Activated naive CD4-positive, alpha-beta T cell treated with anti-CD3 and anti-CD28 coated beads, Interleukin-2, amount 10 ng/mL, durations not matched to agents 7 days and 5 days (primary cell): ENCODE measurements around the gene SLC7A8.

Experiments used
- CTCF ChIA-PET: fragments of 350-600 bp; sonication (Branson Sonifier 250); formaldehyde crosslinking; loops from one replicate; lab custom pipeline; 2021; ENCODE audit warnings: antibody characterized with exemption; lab: Charles Lee
- DNase-seq: peaks from one replicate; pipeline ENCODE4 v3.0.0-alpha.2; 2020
- H3K27ac Mint-ChIP-seq: one replicate; pipeline ENCODE4 v1.8.0; 2021; ENCODE audit warnings: mild to moderate bottlenecking, moderate library complexity, mixed read lengths
- H3K27me3 Mint-ChIP-seq: one replicate; pipeline ENCODE4 v1.8.0; 2021; ENCODE audit warnings: mild to moderate bottlenecking, mixed read lengths
- H3K36me3 Mint-ChIP-seq: one replicate; pipeline ENCODE4 v1.8.0; 2021; ENCODE audit warnings: mixed read lengths
- H3K4me1 Mint-ChIP-seq: one replicate; pipeline ENCODE4 v1.8.0; 2021; ENCODE audit warnings: mixed read lengths
- H3K4me3 Mint-ChIP-seq: one replicate; pipeline ENCODE4 v1.8.0; 2021; ENCODE audit warnings: mild to moderate bottlenecking, moderate library complexity, mixed read lengths
- H3K9me3 Mint-ChIP-seq: one replicate; pipeline ENCODE4 v1.8.0; 2021; ENCODE audit warnings: mixed read lengths

Gene SLC7A8

GRCh38 chr14:23093526-23093925 is 89.9 kb downstream of the SLC7A8 start:
- CTCF ChIA-PET, result interaction anchor here (2.6 kb wide), 1 partner anchor 16 kb away, joined by 26 read pairs; no protein-coding TSS in a partner anchor
- H3K27ac Mint-ChIP-seq, result no peak overlapping the region
- H3K9me3 Mint-ChIP-seq, result no peaks in the 10 kb centered on the region
- no peaks in the 10 kb centered on the region for H3K27me3 Mint-ChIP-seq
- peaks cover 30% of the 10 kb centered on the region for H3K4me1 Mint-ChIP-seq
- peaks cover 43% of the 10 kb centered on the region for H3K36me3 Mint-ChIP-seq
- H3K4me3 Mint-ChIP-seq, result no peak overlapping the region
- no peak for DNase-seq

DNA sequence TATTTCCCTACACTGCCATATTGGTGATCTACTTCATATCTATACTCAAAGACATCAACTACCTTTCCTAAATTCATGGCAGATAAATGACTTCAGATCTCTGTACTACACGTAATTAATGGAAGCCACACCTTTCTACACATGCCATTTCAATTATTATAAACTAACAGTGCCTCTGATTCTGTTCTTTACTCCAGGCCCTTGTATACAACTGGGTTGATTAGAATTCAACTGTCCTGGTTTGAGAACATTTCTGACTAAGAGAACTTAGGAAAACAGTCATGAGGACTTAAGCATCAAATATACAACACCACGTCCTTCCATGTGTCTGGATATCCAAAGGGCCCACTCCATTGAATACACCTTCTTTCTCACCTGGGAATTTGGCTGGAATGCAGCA is 90.4 kb downstream of the SLC7A8 start:
- H3K9me3 Mint-ChIP-seq, result no peaks in the 10 kb centered on the region
- no peak overlapping the region for H3K4me3 Mint-ChIP-seq
- peaks cover 43% of the 10 kb centered on the region for H3K36me3 Mint-ChIP-seq
- CTCF ChIA-PET, result interaction anchor here (1.3 to 4.6 kb wide), 3 partner anchors 16 to 119 kb away, joined by 3 to 23 read pairs (median 10); no protein-coding TSS in a partner anchor
- no peak overlapping the region for H3K27ac Mint-ChIP-seq
- peaks cover 30% of the 10 kb centered on the region for H3K4me1 Mint-ChIP-seq
- no peak for DNase-seq
- no peaks in the 10 kb centered on the region for H3K27me3 Mint-ChIP-seq

DNA sequence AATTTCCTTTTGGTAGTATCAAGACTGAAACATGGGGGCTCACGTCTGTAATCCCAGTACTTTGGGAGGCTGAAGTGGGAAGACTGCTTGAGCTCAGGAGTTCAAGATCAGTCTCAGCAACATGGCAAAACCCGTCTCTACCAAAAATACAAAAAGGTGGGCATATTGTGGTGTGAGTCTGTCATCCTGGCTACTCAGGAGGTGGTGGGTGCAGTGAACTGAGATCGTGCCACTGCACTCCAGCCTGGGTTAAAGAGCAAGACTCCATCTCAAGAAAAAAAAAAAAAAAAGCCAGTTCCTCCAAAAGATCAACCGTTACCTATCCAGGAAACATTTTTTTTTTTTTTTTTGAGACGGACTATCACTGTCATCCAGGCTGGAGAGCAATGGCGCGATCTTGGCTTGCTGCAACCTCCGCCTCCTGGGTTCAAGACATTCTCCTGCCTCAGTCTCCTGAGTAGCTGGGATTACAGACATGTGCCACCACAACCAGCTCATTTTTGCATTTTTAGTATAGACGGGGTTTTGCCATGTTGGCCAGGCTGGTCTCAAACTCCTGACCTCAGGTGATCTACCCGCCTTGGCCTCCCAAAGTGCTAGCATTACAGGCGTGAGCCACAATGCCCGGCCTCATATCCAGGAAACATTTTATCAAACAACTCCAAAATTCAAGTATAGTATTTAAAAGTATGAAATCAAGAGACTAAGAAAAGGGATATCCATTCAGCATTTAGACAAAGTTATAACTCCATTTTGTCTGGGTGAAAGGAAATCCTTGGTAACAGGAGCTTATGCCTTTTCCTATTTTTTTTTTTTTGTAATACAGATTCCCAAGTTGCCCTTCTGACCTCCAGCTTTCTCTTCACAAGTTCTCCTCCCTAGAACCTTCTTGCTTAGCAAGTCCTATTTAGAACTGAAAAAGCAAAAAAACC is 91.9 kb downstream of the SLC7A8 start:
- Mint-ChIP-seq H3K4me3 (no peak overlapping the region), H3K9me3 (no peaks in the 10 kb centered on the region), H3K36me3 (peaks cover 42% of the 10 kb centered on the region), H3K27ac (no peak overlapping the region), H3K27me3 (no peaks in the 10 kb centered on the region), H3K4me1 (peaks cover 21% of the 10 kb centered on the region)
- CTCF ChIA-PET, result interaction anchor here (0.6 to 4.6 kb wide), 6 partner anchors 11 to 202 kb away, joined by 3 to 23 read pairs (median 3); no protein-coding TSS in a partner anchor
- no peak for DNase-seq

GRCh38 chr14:23090254-23090636 is 93.2 kb downstream of the SLC7A8 start:
- Mint-ChIP-seq H3K4me3 (no peak overlapping the region), H3K27me3 (no peaks in the 10 kb centered on the region), H3K27ac (no peak overlapping the region), H3K9me3 (no peaks in the 10 kb centered on the region), H3K36me3 (peaks cover 53% of the 10 kb centered on the region), H3K4me1 (peaks cover 19% of the 10 kb centered on the region)
- no peak for DNase-seq
- CTCF ChIA-PET, result interaction anchor here (1.3 to 4.6 kb wide), 2 partner anchors 13 to 21 kb away, joined by 7 to 23 read pairs; no protein-coding TSS in a partner anchor

- CTCF ChIA-PET, result interaction anchor here (1.3 to 4.6 kb wide), 2 partner anchors 13 to 21 kb away, joined by 7 to 23 read pairs; no protein-coding TSS in a partner anchor
- no peak overlapping the region for H3K27ac Mint-ChIP-seq
- H3K36me3 Mint-ChIP-seq, result peaks cover 57% of the 10 kb centered on the region
- no peaks in the 10 kb centered on the region for H3K9me3 Mint-ChIP-seq
- no peaks in the 10 kb centered on the region for H3K27me3 Mint-ChIP-seq
- DNase-seq, result no peak
- H3K4me3 Mint-ChIP-seq, result no peak overlapping the region
- peaks cover 19% of the 10 kb centered on the region for H3K4me1 Mint-ChIP-seq
Observed at GRCh38 chr14:23089498-23090253, 93.8 kb downstream of the SLC7A8 start.

DNA sequence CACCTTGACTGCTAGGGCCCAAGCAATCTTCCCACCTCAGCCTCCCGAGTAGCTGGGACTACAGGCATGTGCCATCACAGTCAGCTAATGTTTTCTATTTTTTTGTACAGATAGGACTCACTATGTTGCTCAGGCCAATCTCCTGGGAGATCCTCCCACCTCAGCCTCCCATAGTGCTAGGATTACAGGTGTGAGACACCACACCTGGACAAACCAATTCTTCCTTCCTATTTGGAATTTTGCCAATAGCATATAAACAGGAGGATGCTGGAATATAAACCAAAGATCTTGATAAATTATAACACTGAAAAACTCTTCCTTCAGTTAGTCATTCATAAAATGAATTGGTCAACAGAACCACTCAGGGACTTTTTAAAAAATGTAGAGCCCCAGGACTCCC is 96.9 kb downstream of the SLC7A8 start:
- DNase-seq, result no peak
- Mint-ChIP-seq H3K36me3 (peaks cover 48% of the 10 kb centered on the region), H3K4me1 (peaks cover 4% of the 10 kb centered on the region), H3K27me3 (no peaks in the 10 kb centered on the region), H3K9me3 (no peaks in the 10 kb centered on the region), H3K4me3 (no peak overlapping the region), H3K27ac (no peak overlapping the region)
- CTCF ChIA-PET, result interaction anchor here (0.8 to 1.0 kb wide), 2 partner anchors 8 to 34 kb away, joined by 3 read pairs; no protein-coding TSS in a partner anchor

GRCh38 chr14:23085458-23085857 is 98.0 kb downstream of the SLC7A8 start:
- Mint-ChIP-seq H3K36me3 (peaks cover 55% of the 10 kb centered on the region), H3K9me3 (no peaks in the 10 kb centered on the region), H3K27me3 (no peaks in the 10 kb centered on the region), H3K4me3 (no peak overlapping the region), H3K4me1 (peaks cover 4% of the 10 kb centered on the region), H3K27ac (no peak overlapping the region)
- CTCF ChIA-PET, result interaction anchor here (0.8 to 1.4 kb wide), 4 partner anchors 9 to 35 kb away, joined by 3 to 5 read pairs (median 4); no protein-coding TSS in a partner anchor
- DNase-seq, result no peak

GRCh38 chr14:23080474-23080873 is 103.0 kb downstream of the SLC7A8 start:
- H3K9me3 Mint-ChIP-seq, result no peaks in the 10 kb centered on the region
- no peak for DNase-seq
- H3K4me3 Mint-ChIP-seq, result no peak overlapping the region
- H3K4me1 Mint-ChIP-seq, result no peaks in the 10 kb centered on the region
- CTCF ChIA-PET, result interaction anchor here (0.8 to 1.7 kb wide), 3 partner anchors 9 to 15 kb away, joined by 3 to 4 read pairs (median 3); partner anchors contain the start of genes ACIN1 and C14orf119
- H3K36me3 Mint-ChIP-seq, result peaks cover 61% of the 10 kb centered on the region
- H3K27ac Mint-ChIP-seq, result peak overlapping the region; percentile 16
- H3K27me3 Mint-ChIP-seq, result no peaks in the 10 kb centered on the region

DNA sequence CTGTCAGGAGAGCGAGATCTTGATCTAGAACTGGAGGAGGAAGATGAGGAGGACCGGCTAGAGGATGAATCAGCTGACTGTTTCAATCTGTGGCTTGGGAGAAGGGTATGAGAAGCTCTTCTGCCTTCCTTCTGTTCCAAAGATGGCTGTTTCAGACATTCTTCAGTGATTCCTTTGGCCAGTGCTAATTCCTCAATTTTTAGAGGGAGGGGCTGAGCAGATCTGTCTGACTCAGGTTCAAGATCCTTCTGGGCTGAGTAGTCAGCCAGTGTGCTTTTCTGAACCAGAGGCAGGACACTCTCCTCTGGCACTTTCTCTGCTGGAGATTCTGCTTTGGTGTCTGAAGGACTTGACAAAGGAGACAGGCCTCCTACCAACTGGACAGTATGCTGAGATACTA is 103.7 kb downstream of the SLC7A8 start:
- Mint-ChIP-seq H3K27ac (no peak overlapping the region), H3K4me1 (no peaks in the 10 kb centered on the region), H3K4me3 (no peak overlapping the region), H3K36me3 (peaks cover 62% of the 10 kb centered on the region), H3K9me3 (no peaks in the 10 kb centered on the region), H3K27me3 (no peaks in the 10 kb centered on the region)
- DNase-seq, result no peak
- CTCF ChIA-PET, result interaction anchor here (0.6 to 1.7 kb wide), 2 partner anchors 8 to 111 kb away, joined by 3 to 4 read pairs; no protein-coding TSS in a partner anchor

DNA sequence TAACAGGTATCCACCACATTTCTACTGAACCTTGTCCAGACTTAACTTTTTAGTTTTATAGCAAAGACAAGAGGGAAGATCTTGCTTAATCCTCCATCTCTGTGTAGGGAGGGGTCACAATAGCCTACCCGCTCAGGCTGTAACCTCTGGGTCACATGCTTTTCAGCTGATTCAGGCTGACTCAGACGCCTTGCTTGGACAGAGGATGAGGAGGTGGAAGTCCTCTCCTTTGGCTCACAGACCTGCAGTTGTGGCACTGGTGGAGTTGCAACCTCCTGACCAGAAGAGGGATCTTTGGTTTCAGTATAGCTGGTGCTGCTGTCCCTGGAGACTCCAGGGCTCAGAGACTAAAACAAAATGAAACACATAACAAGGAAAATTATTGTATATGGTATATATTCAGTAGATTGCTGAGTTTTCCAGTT is 104.8 kb downstream of the SLC7A8 start:
- Mint-ChIP-seq H3K27me3 (no peaks in the 10 kb centered on the region), H3K27ac (no peak overlapping the region), H3K9me3 (no peaks in the 10 kb centered on the region), H3K4me1 (no peaks in the 10 kb centered on the region), H3K36me3 (peaks cover 67% of the 10 kb centered on the region), H3K4me3 (no peak overlapping the region)
- DNase-seq, result no peak
- CTCF ChIA-PET, result interaction anchor here (2.4 to 3.2 kb wide), 6 partner anchors 10 to 108 kb away, joined by 8 to 28 read pairs (median 23); partner anchors contain the start of genes ACIN1 and C14orf119

DNA sequence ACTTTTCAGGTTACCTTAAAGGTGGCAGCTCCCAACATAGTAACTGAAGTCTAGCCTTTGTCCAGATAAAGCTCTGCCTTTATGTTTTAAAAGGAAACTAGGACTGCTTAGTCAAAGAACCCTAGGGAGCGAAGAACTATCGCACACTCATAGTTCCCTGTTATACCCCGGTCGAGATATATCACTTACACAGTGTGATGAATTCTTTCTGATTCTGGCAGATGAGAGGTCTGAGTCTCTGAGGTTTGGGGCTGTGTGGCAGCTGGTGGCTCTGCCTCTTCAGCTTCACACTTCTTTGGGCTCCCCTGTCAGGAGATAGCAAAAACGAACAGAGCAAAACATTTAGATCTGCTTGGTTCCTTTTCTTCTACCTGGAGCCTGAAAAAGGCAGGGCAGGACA is 105.5 kb downstream of the SLC7A8 start:
- CTCF ChIA-PET, result interaction anchor here (0.8 to 3.2 kb wide), 15 partner anchors 9 to 207 kb away, joined by 3 to 28 read pairs (median 7); partner anchors contain the start of genes ACIN1 and C14orf119
- Mint-ChIP-seq H3K36me3 (peaks cover 67% of the 10 kb centered on the region), H3K27ac (no peak overlapping the region), H3K4me1 (no peaks in the 10 kb centered on the region), H3K27me3 (no peaks in the 10 kb centered on the region), H3K4me3 (no peak overlapping the region), H3K9me3 (no peaks in the 10 kb centered on the region)
- no peak for DNase-seq

DNA sequence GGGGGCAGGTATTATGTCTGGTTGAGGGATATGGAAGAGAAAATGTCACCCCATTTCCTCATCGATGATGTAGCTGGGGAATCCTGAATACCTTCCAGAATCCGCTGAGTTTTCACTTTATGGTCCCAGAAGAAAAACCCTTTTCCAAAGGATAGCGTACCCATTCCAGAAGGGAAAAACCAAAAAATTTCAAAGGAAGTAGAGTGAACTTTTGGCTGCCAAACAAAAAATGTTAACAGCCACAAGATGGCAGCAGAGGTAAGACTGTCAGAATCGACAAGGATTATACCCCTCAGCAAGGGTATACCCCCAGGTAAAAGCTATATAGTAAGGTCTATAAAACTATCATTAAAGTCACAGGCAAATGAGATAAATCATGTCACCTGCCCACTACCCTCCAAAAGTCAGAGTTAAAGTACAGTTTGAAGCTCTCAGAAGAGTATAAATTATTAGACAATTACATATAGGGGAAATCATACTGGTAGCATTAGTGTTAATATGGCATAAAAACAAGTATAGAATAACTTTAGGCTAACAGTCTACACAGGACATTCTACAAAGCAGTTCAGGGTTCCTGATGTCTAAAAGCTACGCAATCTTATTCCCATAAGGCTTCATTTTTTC is 106.6 kb downstream of the SLC7A8 start:
- H3K27ac Mint-ChIP-seq, result no peak overlapping the region
- CTCF ChIA-PET, result interaction anchor here (0.6 to 3.2 kb wide), 23 partner anchors 8 to 169 kb away, joined by 3 to 28 read pairs (median 5); partner anchors contain the start of genes ACIN1 and C14orf119
- H3K4me1 Mint-ChIP-seq, result peaks cover 5% of the 10 kb centered on the region
- peaks cover 76% of the 10 kb centered on the region for H3K36me3 Mint-ChIP-seq
- no peaks in the 10 kb centered on the region for H3K27me3 Mint-ChIP-seq
- H3K9me3 Mint-ChIP-seq, result no peaks in the 10 kb centered on the region
- peak; percentile 51 for DNase-seq
- H3K4me3 Mint-ChIP-seq, result no peak overlapping the region
